Measurements from ENCODE around the gene SLC6A6. TPM values are rescaled to one million over a fixed set of nuclear protein-coding genes. Genes with fewer than 3 reads are reported as not detected.

SLC6A6 gene
- total RNA-seq, 1 experiment from 2014 or later = 211 TPM

GRCh38 chr3:14509796-14510100 lies 107.3 kb downstream of the SLC6A6 start (continued):
- TF ChIP-seq MLX (CRISPR knock-in tag; IDR thresholded peaks at IDR 0.05) (no peak), ZNF219 (CRISPR knock-in tag; IDR thresholded peaks at IDR 0.05; ENCODE audit: borderline replicate concordance) (no peak), MYBL2 (CRISPR knock-in tag; IDR thresholded peaks at IDR 0.05) (no peak), GTF2I (CRISPR knock-in tag; conservative IDR thresholded peaks at IDR 0.05) (no peak), SOX15 (CRISPR knock-in tag; IDR thresholded peaks at IDR 0.05) (no peak)

GRCh38 chr3:14510838-14511622 lies 108.6 kb downstream of the SLC6A6 start:
- CTCF ChIA-PET = interaction anchor here (1.5 to 3.9 kb wide), 3 partner anchors 23 to 307 kb away, joined by 4 to 36 read pairs (median 14); no protein-coding TSS in a partner anchor
- no peak overlapping the region for H3K27ac Mint-ChIP-seq
- DNase-seq (ENCODE audit: low spot score) (no peak), ATAC-seq (no peak)
- H3K9me3 Mint-ChIP-seq = no peaks in the 10 kb centered on the region
- no peak for TF ChIP-seq PRRX2 (CRISPR knock-in tag; IDR thresholded peaks at IDR 0.05)
- TF ChIP-seq NFATC4 (CRISPR knock-in tag; IDR thresholded peaks at IDR 0.05) = no peak
- no peak for TF ChIP-seq EMX1 (CRISPR knock-in tag; IDR thresholded peaks at IDR 0.05)
- TF ChIP-seq ZBTB21 (CRISPR knock-in tag; IDR thresholded peaks at IDR 0.05; ENCODE audit: borderline replicate concordance) = no peak
- TF ChIP-seq JAZF1 (CRISPR knock-in tag; IDR thresholded peaks at IDR 0.05) = no peak
- TF ChIP-seq GTF2I (CRISPR knock-in tag; conservative IDR thresholded peaks at IDR 0.05) = no peak
- no peak for TF ChIP-seq USF2 (CRISPR knock-in tag; IDR thresholded peaks at IDR 0.05)
- TF ChIP-seq ZNF219 (CRISPR knock-in tag; IDR thresholded peaks at IDR 0.05; ENCODE audit: borderline replicate concordance) = no peak
- TF ChIP-seq ELF4 (CRISPR knock-in tag; IDR thresholded peaks at IDR 0.05; ENCODE audit: low read depth) = no peak
- TF ChIP-seq NFYB (CRISPR knock-in tag; conservative IDR thresholded peaks at IDR 0.05; ENCODE audit: low read depth) = no peak
- TF ChIP-seq SP1 (CRISPR knock-in tag; conservative IDR thresholded peaks at IDR 0.05) = no peak
- TF ChIP-seq ZNF671 (CRISPR knock-in tag; IDR thresholded peaks at IDR 0.05) = no peak
- no peak for TF ChIP-seq ZNF232 (CRISPR knock-in tag; IDR thresholded peaks at IDR 0.05)
- TF ChIP-seq NR2C2 (CRISPR knock-in tag; IDR thresholded peaks at IDR 0.05) = no peak
- TF ChIP-seq ZNF317 (CRISPR knock-in tag; IDR thresholded peaks at IDR 0.05; ENCODE audit: borderline replicate concordance, low read depth) = no peak
- no peak for TF ChIP-seq ARID4B (CRISPR knock-in tag; IDR thresholded peaks at IDR 0.05; ENCODE audit: borderline replicate concordance)
- TF ChIP-seq, protein P1, sequence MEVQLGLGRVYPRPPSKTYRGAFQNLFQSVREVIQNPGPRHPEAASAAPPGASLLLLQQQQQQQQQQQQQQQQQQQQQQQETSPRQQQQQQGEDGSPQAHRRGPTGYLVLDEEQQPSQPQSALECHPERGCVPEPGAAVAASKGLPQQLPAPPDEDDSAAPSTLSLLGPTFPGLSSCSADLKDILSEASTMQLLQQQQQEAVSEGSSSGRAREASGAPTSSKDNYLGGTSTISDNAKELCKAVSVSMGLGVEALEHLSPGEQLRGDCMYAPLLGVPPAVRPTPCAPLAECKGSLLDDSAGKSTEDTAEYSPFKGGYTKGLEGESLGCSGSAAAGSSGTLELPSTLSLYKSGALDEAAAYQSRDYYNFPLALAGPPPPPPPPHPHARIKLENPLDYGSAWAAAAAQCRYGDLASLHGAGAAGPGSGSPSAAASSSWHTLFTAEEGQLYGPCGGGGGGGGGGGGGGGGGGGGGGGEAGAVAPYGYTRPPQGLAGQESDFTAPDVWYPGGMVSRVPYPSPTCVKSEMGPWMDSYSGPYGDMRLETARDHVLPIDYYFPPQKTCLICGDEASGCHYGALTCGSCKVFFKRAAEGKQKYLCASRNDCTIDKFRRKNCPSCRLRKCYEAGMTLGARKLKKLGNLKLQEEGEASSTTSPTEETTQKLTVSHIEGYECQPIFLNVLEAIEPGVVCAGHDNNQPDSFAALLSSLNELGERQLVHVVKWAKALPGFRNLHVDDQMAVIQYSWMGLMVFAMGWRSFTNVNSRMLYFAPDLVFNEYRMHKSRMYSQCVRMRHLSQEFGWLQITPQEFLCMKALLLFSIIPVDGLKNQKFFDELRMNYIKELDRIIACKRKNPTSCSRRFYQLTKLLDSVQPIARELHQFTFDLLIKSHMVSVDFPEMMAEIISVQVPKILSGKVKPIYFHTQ (CRISPR knock-in tag; IDR thresholded peaks at IDR 0.05) = no peak
- peaks cover 9% of the 10 kb centered on the region; the same call in 1 of the 2 replicates for H3K4me1 Mint-ChIP-seq
- H3K4me3 Mint-ChIP-seq = no peak overlapping the region
- POLR2A ChIA-PET = no interaction called here
- H3K27me3 Mint-ChIP-seq (ENCODE audit: low read depth) = no peaks in the 10 kb centered on the region
- H3K36me3 Mint-ChIP-seq = no peaks in the 10 kb centered on the region
